AG08396 (cell line): ENCODE measurements around the gene SLC24A4.
A peak's percentile ranks its signal among the peaks of the same experiment; 100 is the strongest.

ENCODE experiments used
- DNase-seq: peaks from one replicate; pipeline ENCODE4 v3.0.0; 2012; ENCODE audit warnings: low spot score, mixed read lengths

SLC24A4 gene

GRCh38 chr14:92520102-92521057 lies 197.4 kb downstream of the SLC24A4 start:
- DNase-seq: no peak

- DNase-seq: no peak
These were observed 198.1 kb downstream of the SLC24A4 start for GRCh38 chr14:92521058-92521415.

- DNase-seq: no peak
These were observed 200.8 kb downstream of the SLC24A4 start for GRCh38 chr14:92523752-92524151.

GRCh38 chr14:92524602-92525185 lies 201.7 kb downstream of the SLC24A4 start:
- no peak for DNase-seq

- DNase-seq: no peak
These were observed 202.5 kb downstream of the SLC24A4 start for GRCh38 chr14:92525322-92526095.

- peak; percentile 68 for DNase-seq
These were observed 204.8 kb downstream of the SLC24A4 start for GRCh38 chr14:92527721-92528120.

- DNase-seq: no peak
These were observed 205.6 kb downstream of the SLC24A4 start for GRCh38 chr14:92528486-92529100.

- no peak for DNase-seq
These were observed 206.9 kb downstream of the SLC24A4 start for GRCh38 chr14:92529903-92530302.

GRCh38 chr14:92531106-92531873 lies 208.3 kb downstream of the SLC24A4 start:
- DNase-seq: no peak

- no peak for DNase-seq
These were observed 209.7 kb downstream of the SLC24A4 start for GRCh38 chr14:92532490-92533163.

GRCh38 chr14:92534932-92535643 lies 212.1 kb downstream of the SLC24A4 start:
- no peak for DNase-seq

GRCh38 chr14:92536231-92536630 lies 213.3 kb downstream of the SLC24A4 start:
- peak; percentile 70 for DNase-seq

- no peak for DNase-seq
These were observed 215.5 kb downstream of the SLC24A4 start for GRCh38 chr14:92538412-92538985.

GRCh38 chr14:92539419-92539818 lies 216.5 kb downstream of the SLC24A4 start:
- DNase-seq: no peak

- DNase-seq: no peak
These were observed 216.9 kb downstream of the SLC24A4 start for GRCh38 chr14:92539875-92540274.

- peak; percentile 92 for DNase-seq
These were observed 217.6 kb downstream of the SLC24A4 start for GRCh38 chr14:92540472-92541048.

GRCh38 chr14:92542766-92543554 lies 220.0 kb downstream of the SLC24A4 start:
- DNase-seq: no peak

GRCh38 chr14:92544051-92544720 lies 221.2 kb downstream of the SLC24A4 start:
- no peak for DNase-seq
